K562 (cell line): ENCODE data around the gene BCL2L1. TPM values are rescaled to one million over a fixed set of nuclear protein-coding genes. Genes with fewer than 3 reads are reported as not detected.
A peak's percentile ranks its signal among the peaks of the same experiment; 100 is the strongest.

Experiments
- ARID3B ChIP-seq: fragments of 250-450 bp; sonication (Bioruptor Pico); IDR thresholded peaks from 2 replicates; pipeline ENCODE4 v1.4.0; 2020; ENCODE audit warnings: borderline replicate concordance
- CAMTA2 ChIP-seq: fragments of 250-450 bp; sonication (Bioruptor Pico); conservative IDR thresholded peaks from 2 replicates; pipeline ENCODE4 v1.5.1; 2022
- CBX3 ChIP-seq, 2 experiments: IDR thresholded peaks; 1 replicate in 1 of 2; 2 replicates in 1 of 2; pipeline ENCODE4 v1.6.1; 2012; ENCODE audit warnings: inconsistent platforms in 2 of 2, low read length in 2 of 2, borderline replicate concordance in 1 of 2, control low read depth in 1 of 2
- DIDO1 ChIP-seq: fragments of 450-650 bp; IDR thresholded peaks from 2 replicates; pipeline ENCODE4 v1.6.1; 2016; ENCODE audit warnings: low read depth, missing biosample characterization, missing genetic modification characterization
- ELF4 ChIP-seq: fragments of 450-650 bp; formaldehyde crosslinking; IDR thresholded peaks from 2 replicates; pipeline ENCODE4 v1.4.0; 2022; ENCODE audit warnings: missing genetic modification characterization
- FOXK2 ChIP-seq, 2 experiments: fragments of 450-650 bp; IDR thresholded peaks in 1 of 2; conservative IDR thresholded peaks in 1 of 2; 2 replicates each; pipeline ENCODE4 v1.6.1; 2016; ENCODE audit warnings: low read depth in 2 of 2, mild to moderate bottlenecking in 1 of 2
- HBP1 ChIP-seq: fragments of 450-650 bp; formaldehyde crosslinking; IDR thresholded peaks from 2 replicates; pipeline ENCODE4 v1.4.0; 2022; ENCODE audit warnings: missing genetic modification characterization
- HINFP ChIP-seq: fragments of 450-650 bp; conservative IDR thresholded peaks from 2 replicates; pipeline ENCODE4 v1.6.1; 2016; ENCODE audit warnings: missing genetic modification characterization, low read depth, mild to moderate bottlenecking, control low read depth, missing compliant biosample characterization
- HMBOX1 ChIP-seq: sonication (generic); IDR thresholded peaks from 2 replicates; pipeline ENCODE4 v1.6.1; 2016
- KAT2B ChIP-seq: IDR thresholded peaks from one replicate; pipeline ENCODE4 v1.6.1; 2012; ENCODE audit warnings: low read depth, mild to moderate bottlenecking, control low read depth, inconsistent platforms, low read length, moderate library complexity
- MAFG ChIP-seq: fragments of 450-650 bp; conservative IDR thresholded peaks from 2 replicates; pipeline ENCODE4 v1.6.1; 2016; ENCODE audit warnings: missing genetic modification characterization, missing compliant biosample characterization
- NCOA1 ChIP-seq: fragments of 450-650 bp; IDR thresholded peaks from 2 replicates; pipeline ENCODE4 v1.6.1; 2016; ENCODE audit warnings: low read depth
- NFE2L1 ChIP-seq: fragments of 450-650 bp; IDR thresholded peaks from 2 replicates; pipeline ENCODE4 v1.6.1; 2016; ENCODE audit warnings: missing genetic modification characterization, low read depth, mild to moderate bottlenecking, missing compliant biosample characterization, moderate library complexity, borderline replicate concordance
- POLR2H ChIP-seq: IDR thresholded peaks from 2 replicates; pipeline ENCODE4 v1.6.1; 2016; ENCODE audit warnings: missing genetic modification characterization, low read depth, mild to moderate bottlenecking, control low read depth, missing compliant biosample characterization, moderate library complexity
- PYGO2 ChIP-seq: fragments of 450-650 bp; IDR thresholded peaks from 2 replicates; pipeline ENCODE4 v1.6.1; 2016; ENCODE audit warnings: mild to moderate bottlenecking, missing genetic modification characterization, moderate library complexity, missing compliant biosample characterization
- SIN3B ChIP-seq: fragments of 450-650 bp; IDR thresholded peaks from 2 replicates; pipeline ENCODE4 v1.6.1; 2017; ENCODE audit warnings: low read depth, mild to moderate bottlenecking, moderate library complexity
- STAT5A ChIP-seq: IDR thresholded peaks from 2 replicates; pipeline ENCODE4 v1.6.1; 2012; ENCODE audit warnings: low read length, inconsistent platforms, borderline replicate concordance
- TGIF2 ChIP-seq: sonication (generic); formaldehyde crosslinking; IDR thresholded peaks from 2 replicates; pipeline ENCODE4 v1.8.1; 2022; ENCODE audit warnings: mild to moderate bottlenecking, missing genetic modification reagents, moderate library complexity
- YY1 ChIP-seq, 3 experiments: IDR thresholded peaks; 2 replicates each; pipeline ENCODE4 v1.6.1; 2011; ENCODE audit warnings: low read length in 2 of 3, mild to moderate bottlenecking in 2 of 3, moderate library complexity in 2 of 3, borderline replicate concordance in 1 of 3, control low read depth in 1 of 3, low read depth in 1 of 3; ENCODE audit not compliant: insufficient read depth in 3 of 3, insufficient replicate concordance in 2 of 3, control insufficient read depth in 1 of 3, insufficient read length in 1 of 3; ENCODE audit errors: extremely low read depth in 1 of 3
- ZFP1 ChIP-seq: fragments of 450-650 bp; formaldehyde crosslinking; IDR thresholded peaks from 2 replicates; pipeline ENCODE4 v1.4.0; 2020; ENCODE audit warnings: mild to moderate bottlenecking, mixed read lengths
- ZFPM2 ChIP-seq: fragments of 250-450 bp; sonication (Bioruptor Pico); IDR thresholded peaks from 2 replicates; pipeline ENCODE4 v1.5.1; 2022; ENCODE audit warnings: mild to moderate bottlenecking
- ZNF12 ChIP-seq: sonication (generic); formaldehyde crosslinking; IDR thresholded peaks from 2 replicates; pipeline ENCODE4 v1.4.0; 2020; ENCODE audit warnings: mild to moderate bottlenecking, missing genetic modification reagents
- ZNF24 ChIP-seq: fragments of 450-650 bp; IDR thresholded peaks from 2 replicates; pipeline ENCODE4 v1.6.1; 2016
- polyA plus RNA-seq, 8 experiments: library from polyadenylated mRNA; depleted of rRNA in 4 of 8; stranded (reverse) in 5 of 8; unstranded in 3 of 8; fragments of >200 nt; fragmentation: Nextera tagmentation in 2 of 8; fragmentation: Illumina TruSeq in 1 of 8; extraction: Ambion mirVana in 2 of 8; extraction: Trizol in 1 of 8; gene quantifications; 2 replicates each; pipeline versions ENCODE4 v1.2.1 to v1.2.3, GENCODE V29; 2011 to 2014; ENCODE audit warnings: inconsistent platforms in 1 of 8, missing spikeins in 1 of 8
- total RNA-seq, 7 experiments: library from RNA; depleted of rRNA in 6 of 7; stranded (reverse); fragments of >200 nt in 6 of 7; fragmentation: Illumina TruSeq in 2 of 7; extraction: Trizol in 2 of 7; gene quantifications; 2 replicates each; pipeline versions ENCODE4 v1.2.1 to v1.2.3, GENCODE V29; 2011 to 2021; ENCODE audit warnings: low replicate concordance in 1 of 7

The BCL2L1 gene
- total and polyA plus RNA-seq, 9 of the 15 experiments (the other 6 are each of a cell fraction or from before 2014, with no cell fraction given), result 3.3 to 182 (median 120) TPM

- TF ChIP-seq ZNF24 (peak; percentile 100), NFE2L1 (tag) (no peak), HMBOX1 (peak; percentile 62; the same call in 1 of the 2 replicates), ZFP1 (CRISPR knock-in tag) (peak; percentile 55; the same call in 1 of the 2 replicates), POLR2H (tag) (no peak), DIDO1 (tag) (no peak), KAT2B (no peak), HINFP (tag) (no peak; the same call in 1 of the 2 replicates), ELF4 (CRISPR knock-in tag) (no peak), MAFG (peak; percentile 72), SIN3B (no peak), YY1 (IDR thresholded peaks at IDR 0.05; ENCODE audit: borderline replicate concordance in 1 of 3, control insufficient read depth in 1 of 3, extremely low read depth in 1 of 3, insufficient read depth in 3 of 3, insufficient read length in 1 of 3, insufficient replicate concordance in 2 of 3, low read depth in 1 of 3, low read length in 2 of 3) (no peak), TGIF2 (CRISPR knock-in tag) (0 out of 2 replicates have a peak, but pooled peaks have one; percentile 44), ARID3B (CRISPR knock-in tag) (no peak), PYGO2 (tag) (no peak), CBX3 (IDR thresholded peaks at IDR 0.05; ENCODE audit: borderline replicate concordance in 1 of 2, low read length in 2 of 2) (peak in 1 of 2 experiments; percentile 58; a peak in 1 of 3 replicates), NCOA1 (peak; percentile 74; the same call in 1 of the 2 replicates), CAMTA2 (CRISPR knock-in tag) (0 out of 2 replicates have a peak, but pooled peaks have one; percentile 22), HBP1 (CRISPR knock-in tag) (0 out of 2 replicates have a peak, but pooled peaks have one; percentile 35), FOXK2 (conservative IDR thresholded peaks at IDR 0.05 in 1 of 2, IDR thresholded peaks at IDR 0.05 in 1 of 2; ENCODE audit: low read depth in 2 of 2) (peak; percentile 89), ZNF12 (CRISPR knock-in tag) (no peak), STAT5A (peak; percentile 84), ZFPM2 (CRISPR knock-in tag) (no peak)
These were observed 15.9 kb downstream of the BCL2L1 start (continued) for GRCh38 chr20:31706607-31707257.
